ENCODE measurements around the gene MAN2B2.

GRCh38 chr4:6555519-6555918, 19.5 kb upstream of the MAN2B2 start:
- TF ChIP-seq CTCF (conservative IDR thresholded peaks at IDR 0.05; ENCODE audit: low read length) (no peak), EZH2phosphoT487 (IDR thresholded peaks at IDR 0.05; ENCODE audit: borderline replicate concordance, low read depth, low read length) (no peak)
